NCI-H187 treated with DMSO at 0.1 percent for 48 hours (cell line): Measurements from ENCODE around the gene MFNG.

Source experiments
- DNase-seq: peaks from one replicate; lab custom pipeline; 2025; lab: John Stamatoyannopoulos, UW

Gene MFNG

DNA sequence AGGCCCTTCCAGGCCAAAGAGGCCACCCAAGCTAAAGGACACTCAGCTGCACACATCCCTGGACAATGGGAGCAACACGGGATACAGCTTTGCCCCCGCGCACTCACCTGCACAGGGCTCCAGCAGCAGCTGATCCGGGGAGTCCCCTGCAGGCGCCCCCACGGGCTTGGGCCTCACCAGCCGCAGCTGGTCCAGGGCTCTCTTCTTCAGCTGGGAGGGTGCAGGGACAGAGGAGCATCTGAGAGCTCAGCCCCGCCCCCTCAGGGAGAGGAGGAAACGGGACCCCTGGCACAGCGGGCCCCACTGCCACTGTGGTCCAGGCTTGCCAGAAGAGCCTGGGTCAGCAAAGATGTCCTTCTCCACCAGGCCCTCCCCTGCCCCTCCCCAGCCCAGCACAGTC, 7.8 kb upstream of the MFNG start:
- no peak for DNase-seq

DNA sequence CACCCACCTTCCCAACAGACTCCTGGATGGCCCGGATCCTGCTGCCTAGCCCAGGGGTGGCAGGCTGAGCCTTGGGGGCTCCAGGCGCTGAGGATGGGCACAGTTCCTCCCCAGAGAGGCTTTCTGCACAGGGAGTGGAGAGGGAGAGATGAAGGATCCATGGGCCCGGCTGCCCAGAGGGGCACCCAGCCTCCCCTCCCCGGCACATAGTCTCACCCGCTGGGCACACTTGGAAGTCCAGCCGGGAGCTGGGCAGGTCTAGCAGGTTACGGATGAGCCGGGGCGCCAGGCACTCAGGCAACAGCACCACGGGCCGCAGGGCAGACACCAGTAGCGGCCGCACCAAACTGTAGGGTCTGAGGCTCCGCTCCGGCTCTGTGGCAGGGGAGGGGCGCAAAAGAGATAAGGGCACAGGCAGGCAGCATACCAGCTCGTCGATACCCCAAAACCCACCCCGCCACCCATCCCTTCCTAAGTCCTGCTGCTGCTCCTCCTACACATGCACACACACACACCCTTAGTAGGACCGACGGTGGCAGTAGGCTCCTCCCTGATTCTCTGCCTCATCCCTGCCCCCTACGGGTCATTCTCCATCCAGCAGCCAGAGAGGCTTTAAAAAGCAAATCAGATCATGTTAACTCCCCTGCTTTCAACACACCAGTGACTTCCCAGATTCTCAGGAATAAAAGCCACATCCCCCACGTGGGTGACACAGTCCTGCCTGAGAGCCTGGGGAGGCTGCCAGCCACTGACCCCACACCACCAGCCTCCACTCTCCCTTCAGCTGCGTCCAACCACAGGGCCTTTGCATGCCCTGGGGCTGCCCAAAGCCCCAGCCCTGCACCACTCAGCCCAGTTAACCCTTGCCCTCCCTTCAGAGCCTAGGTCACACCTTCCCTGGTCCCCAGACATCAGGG, 6.5 kb upstream of the MFNG start:
- no peak for DNase-seq

GRCh38 chr22:37491559-37492427, 5.6 kb upstream of the MFNG start:
- DNase-seq = no peak

DNA sequence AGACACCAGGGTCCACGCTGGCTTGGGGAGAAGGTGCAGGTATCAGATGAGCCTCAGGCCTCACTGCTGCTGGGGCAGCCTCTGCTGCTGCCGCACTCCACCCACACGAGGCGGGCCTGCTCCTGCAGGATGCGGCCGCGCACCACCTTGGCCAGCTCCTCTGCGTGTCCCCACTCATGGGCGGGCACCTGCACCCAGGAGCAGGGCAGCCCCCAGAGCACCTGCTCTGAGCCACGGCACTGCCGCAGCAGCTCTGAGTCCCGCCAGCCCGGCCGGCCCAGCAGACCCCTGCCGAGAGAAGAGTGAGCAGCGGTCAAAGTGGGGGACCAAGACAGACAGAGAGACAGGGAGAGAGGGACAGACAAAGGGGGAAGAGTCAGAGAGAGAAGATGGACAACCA, 4.9 kb upstream of the MFNG start:
- DNase-seq = no peak

DNA sequence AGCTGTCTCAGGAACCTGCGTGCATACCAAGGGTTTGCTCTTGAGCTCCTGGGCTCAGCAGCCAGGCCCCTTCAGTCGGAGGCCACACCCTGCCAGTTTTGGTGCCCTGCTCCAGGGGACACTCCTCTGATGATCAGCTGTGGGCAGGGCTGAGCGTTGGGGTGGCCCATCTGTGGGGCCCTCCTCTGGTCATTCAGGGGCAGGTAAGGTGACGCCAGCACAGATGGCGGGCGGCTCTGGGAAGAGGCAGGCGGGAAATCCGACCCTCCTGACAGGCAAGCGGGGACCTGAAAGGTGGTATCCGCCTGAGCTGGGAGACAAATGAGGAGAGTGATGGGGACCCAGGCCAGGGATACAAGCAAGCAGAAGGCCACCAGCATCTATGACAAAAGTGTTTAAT, 3.8 kb upstream of the MFNG start:
- DNase-seq = no peak

- DNase-seq = no peak
Measured at GRCh38 chr22:37488337-37489135, 2.4 kb upstream of the MFNG start.

GRCh38 chr22:37487571-37487970, 1.4 kb upstream of the MFNG start:
- no peak for DNase-seq

GRCh38 chr22:37487129-37487528, 945 bp upstream of the MFNG start:
- DNase-seq = no peak

GRCh38 chr22:37485395-37486223, 575 bp downstream of the MFNG start:
- DNase-seq = no peak

- no peak for DNase-seq
Measured at GRCh38 chr22:37484480-37485394, 1.4 kb downstream of the MFNG start.

GRCh38 chr22:37483050-37483449, 3.1 kb downstream of the MFNG start:
- no peak for DNase-seq

GRCh38 chr22:37482244-37482643, 3.9 kb downstream of the MFNG start:
- no peak for DNase-seq

GRCh38 chr22:37481347-37481907, 4.8 kb downstream of the MFNG start:
- no peak for DNase-seq

- DNase-seq = no peak
Measured at GRCh38 chr22:37480387-37481346, 5.5 kb downstream of the MFNG start.

GRCh38 chr22:37479196-37479595, 7.0 kb downstream of the MFNG start:
- DNase-seq = no peak

DNA sequence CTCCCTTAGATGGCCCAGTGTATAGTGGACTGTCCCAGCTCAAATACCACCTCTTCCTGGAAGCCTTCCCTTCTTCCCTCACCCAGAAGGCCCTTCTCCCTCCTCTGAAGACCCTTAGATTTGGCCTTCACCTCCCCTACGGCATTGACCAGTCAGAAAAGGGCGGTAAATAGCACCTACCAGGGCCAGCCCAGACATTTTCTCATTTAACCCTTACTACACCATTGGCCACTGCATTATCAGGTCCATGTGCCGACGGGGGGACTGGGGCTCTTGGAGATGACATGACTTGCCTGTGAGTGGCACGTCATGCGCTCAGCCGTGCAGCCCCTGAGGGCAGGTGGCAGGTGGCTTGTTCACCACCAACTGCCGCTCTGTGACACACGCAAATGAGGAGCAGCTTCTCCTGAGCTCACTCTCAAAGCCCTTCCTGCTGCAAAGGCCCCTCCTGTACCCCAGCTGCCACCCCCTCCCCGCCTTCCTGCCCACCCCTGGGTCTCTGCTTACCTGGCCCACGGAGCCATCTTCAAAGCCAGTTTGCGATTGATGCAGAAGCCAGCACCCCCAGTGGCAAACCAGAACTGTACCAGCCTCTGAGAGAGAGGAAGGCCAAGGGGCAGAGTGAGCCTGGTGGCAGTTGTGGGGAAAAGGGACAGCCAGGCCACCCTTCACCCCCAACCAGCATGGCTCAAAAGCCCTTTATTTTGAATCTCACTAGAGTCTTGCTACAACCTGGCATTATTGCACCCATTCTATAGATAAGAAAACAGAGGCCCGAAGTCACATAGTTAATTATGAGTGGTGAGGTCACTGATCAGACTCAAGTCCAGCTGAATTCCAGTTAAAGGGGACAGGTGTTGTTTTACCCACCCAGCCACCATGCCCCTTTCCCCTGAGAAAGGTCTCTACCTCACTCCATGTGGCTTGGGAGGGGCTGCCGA, 9.5 kb downstream of the MFNG start:
- DNase-seq = no peak

DNA sequence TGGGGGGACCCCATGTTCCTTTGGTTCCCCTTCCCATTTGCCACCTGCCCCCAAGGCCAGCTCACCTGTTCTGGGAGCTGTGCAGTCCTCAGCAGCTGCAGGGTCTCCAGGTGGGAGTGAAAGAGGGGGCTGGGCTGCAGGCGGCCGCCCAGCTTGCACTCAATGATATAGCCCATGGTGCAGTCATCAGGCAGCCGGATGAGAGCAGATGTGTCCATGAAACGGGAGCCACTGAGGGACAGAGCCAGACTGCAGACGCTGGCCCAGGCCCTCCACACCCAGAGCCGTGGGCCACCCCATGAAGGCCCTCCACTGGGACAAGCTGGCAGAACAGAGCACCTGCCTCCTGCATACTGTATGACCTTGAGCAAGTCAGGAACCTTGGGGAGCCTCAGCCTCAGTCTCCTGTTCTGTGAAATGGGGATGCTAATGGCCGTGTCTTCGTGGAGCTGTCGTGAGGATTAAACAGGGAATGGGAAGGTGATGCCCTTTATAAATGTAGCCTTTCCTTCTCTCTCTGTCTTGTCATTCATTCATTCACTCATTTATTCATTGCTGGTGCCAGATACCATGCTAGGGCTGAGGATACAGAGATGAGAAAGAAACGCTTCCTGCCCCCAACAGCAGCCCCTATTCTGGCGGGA, 11.6 kb downstream of the MFNG start:
- DNase-seq = no peak
